Smooth muscle cell (in vitro differentiated cells): ENCODE results near the gene UBALD2. TPM values are rescaled to one million over a fixed set of nuclear protein-coding genes. Genes with fewer than 3 reads are reported as not detected.

Experiments
- DNase-seq: peaks from one replicate; lab custom pipeline; 2025; ENCODE audit not compliant: unreplicated experiment; lab: John Stamatoyannopoulos, UW
- H2AFZ ChIP-seq: fragments of 200-600 bp; sonication (generic); 2 replicates; pipeline ENCODE4 v1.6.0; 2016; ENCODE audit warnings: antibody characterized with exemption, low read depth, mild to moderate bottlenecking
- H3F3A ChIP-seq: fragments of 200-600 bp; sonication (generic); 2 replicates; pipeline ENCODE4 v1.6.0; 2017; ENCODE audit warnings: antibody characterized with exemption, low read depth
- H3K27ac ChIP-seq: fragments of 200-600 bp; sonication (generic); 2 replicates; pipeline ENCODE4 v1.5.1; 2016; ENCODE audit warnings: low read depth, mild to moderate bottlenecking
- H3K27me3 ChIP-seq: fragments of 200-600 bp; sonication (generic); 2 replicates; pipeline ENCODE4 v1.6.1; 2016; ENCODE audit warnings: low read depth, mild to moderate bottlenecking
- H3K36me3 ChIP-seq: fragments of 200-600 bp; sonication (generic); 2 replicates; pipeline ENCODE4 v1.5.1; 2016; ENCODE audit warnings: low read depth
- H3K4me1 ChIP-seq: fragments of 200-600 bp; sonication (generic); 2 replicates; pipeline ENCODE4 v1.5.1; 2016; ENCODE audit warnings: low read depth
- H3K4me2 ChIP-seq: fragments of 200-600 bp; sonication (generic); 2 replicates; pipeline ENCODE4 v1.6.0; 2016; ENCODE audit warnings: mild to moderate bottlenecking
- H3K4me3 ChIP-seq: fragments of 200-600 bp; sonication (generic); 2 replicates; pipeline ENCODE4 v1.5.1; 2016; ENCODE audit warnings: mild to moderate bottlenecking
- H3K79me2 ChIP-seq: fragments of 200-600 bp; sonication (generic); 2 replicates; pipeline ENCODE4 v1.6.0; 2016; ENCODE audit warnings: low read depth, mild to moderate bottlenecking
- H3K9ac ChIP-seq: fragments of 200-600 bp; sonication (generic); 2 replicates; pipeline ENCODE4 v1.6.0; 2016; ENCODE audit warnings: low read depth
- H3K9me3 ChIP-seq: fragments of 200-600 bp; sonication (generic); replicated peaks from 2 replicates; pipeline ENCODE4 v1.5.1; 2016; ENCODE audit warnings: low read depth
- H4K20me1 ChIP-seq: fragments of 200-600 bp; sonication (generic); 2 replicates; pipeline ENCODE4 v1.6.0; 2016; ENCODE audit warnings: low read depth
- CTCF ChIP-seq: fragments of 200-600 bp; sonication (generic); IDR thresholded peaks from 2 replicates; pipeline ENCODE4 v1.5.1; 2017; ENCODE audit warnings: borderline replicate concordance, mild to moderate bottlenecking, antibody characterized with exemption; ENCODE audit not compliant: insufficient read depth, poor library complexity, severe bottlenecking
- WGBS: methylation state at CpG from one replicate; pipeline ENCODE4 v1.1.7; 2016; ENCODE audit warnings: low lambda C conversion rate; 5-methylcytosine and 5-hydroxymethylcytosine counted together
- polyA plus RNA-seq: library from polyadenylated mRNA; unstranded; fragments of >200 nt; fragmentation: Nextera tagmentation; extraction: Ambion mirVana; gene quantifications from 2 replicates; pipeline ENCODE4 v1.2.1, GENCODE V29; 2016
- total RNA-seq: library from RNA; depleted of rRNA; stranded (reverse); fragments of >200 nt; gene quantifications from 2 replicates; pipeline ENCODE4 v1.2.3, GENCODE V29; 2014

The UBALD2 gene
- total and polyA plus RNA-seq, 2 experiments from 2014 or later, result 2.6 to 7.0 TPM

GRCh38 chr17:76240461-76241203 lies 24.5 kb upstream of the UBALD2 start, which contains the start of gene RNF157:
RNF157 (minus strand) TSS chr17:76240493; CDS start chr17:76240240, 253 bp downstream.
- TF ChIP-seq CTCF, result no peak
- no peaks in the 10 kb centered on the region for H3K79me2 ChIP-seq
- peaks cover 42% of the 10 kb centered on the region for H3K27me3 ChIP-seq
- 2% methylated on average over 46 of the region's 102 CpGs for WGBS
- no peak within 1 kb of the TSS for H3K27ac ChIP-seq
- H4K20me1 ChIP-seq, result no peaks in the 10 kb centered on the region
- H3K9me3 ChIP-seq, result no peaks in the 10 kb centered on the region
- DNase-seq, result peak; percentile 37
- H3K4me2 ChIP-seq, result peak within 1 kb of the TSS; percentile 99
- H3K4me1 ChIP-seq, result peaks cover 7% of the 10 kb centered on the region
- peak within 1 kb of the TSS; percentile 46 for H3K9ac ChIP-seq
- H2AFZ ChIP-seq, result peak within 1 kb of the TSS; percentile 91
- H3K4me3 ChIP-seq, result peak within 1 kb of the TSS; percentile 69
- H3F3A ChIP-seq, result no peaks in the 10 kb centered on the region
- H3K36me3 ChIP-seq, result no peaks in the 10 kb centered on the region

- Histone ChIP-seq H3F3A (no peaks in the 10 kb centered on the region), H4K20me1 (no peaks in the 10 kb centered on the region), H3K79me2 (no peaks in the 10 kb centered on the region), H3K4me1 (peaks cover 7% of the 10 kb centered on the region), H3K9me3 (no peaks in the 10 kb centered on the region), H3K4me3 (peak overlapping the region; percentile 69), H3K27me3 (peaks cover 42% of the 10 kb centered on the region), H3K4me2 (peak overlapping the region; percentile 99), H3K27ac (no peak overlapping the region), H2AFZ (peak overlapping the region; percentile 91), H3K9ac (peak overlapping the region; percentile 46), H3K36me3 (no peaks in the 10 kb centered on the region)
- TF ChIP-seq CTCF, result no peak
- 29% methylated on average over 12 of the region's 12 CpGs for WGBS
- no peak for DNase-seq
Observed at GRCh38 chr17:76241204-76241538, 24.0 kb upstream of the UBALD2 start.

- Histone ChIP-seq H3K4me2 (no peak overlapping the region), H3K9ac (no peak overlapping the region), H3K27me3 (peaks cover 42% of the 10 kb centered on the region), H3K36me3 (no peaks in the 10 kb centered on the region), H3K9me3 (no peaks in the 10 kb centered on the region), H2AFZ (no peak overlapping the region), H3K4me1 (peaks cover 7% of the 10 kb centered on the region), H4K20me1 (no peaks in the 10 kb centered on the region), H3F3A (no peaks in the 10 kb centered on the region), H3K27ac (no peak overlapping the region), H3K4me3 (no peak overlapping the region), H3K79me2 (no peaks in the 10 kb centered on the region)
- 96% methylated on average over 15 of the region's 15 CpGs for WGBS
- no peak for DNase-seq
- TF ChIP-seq CTCF, result no peak
Observed at GRCh38 chr17:76241691-76242255, 23.4 kb upstream of the UBALD2 start.
